K562 (cell line): ENCODE results near the gene GRIN1. TPM values are rescaled to one million over a fixed set of nuclear protein-coding genes. Genes with fewer than 3 reads are reported as not detected.

Experiments
- HDAC6 ChIP-seq: IDR thresholded peaks from 2 replicates; pipeline ENCODE4 v1.6.1; 2012; ENCODE audit warnings: low read depth, mild to moderate bottlenecking, control low read depth, inconsistent platforms, low read length, moderate library complexity
- L3MBTL2 ChIP-seq: fragments of 450-650 bp; IDR thresholded peaks from 2 replicates; pipeline ENCODE4 v1.6.1; 2016; ENCODE audit warnings: mild to moderate bottlenecking, moderate library complexity
- PHTF2 ChIP-seq: fragments of 250-450 bp; sonication (Bioruptor Pico); IDR thresholded peaks from 2 replicates; pipeline ENCODE4 v1.5.0; 2021; ENCODE audit warnings: mild to moderate bottlenecking
- polyA plus RNA-seq, 8 experiments: library from polyadenylated mRNA; depleted of rRNA in 4 of 8; stranded (reverse) in 5 of 8; unstranded in 3 of 8; fragments of >200 nt; fragmentation: Nextera tagmentation in 2 of 8; fragmentation: Illumina TruSeq in 1 of 8; extraction: Ambion mirVana in 2 of 8; extraction: Trizol in 1 of 8; gene quantifications; 2 replicates each; pipeline versions ENCODE4 v1.2.1 to v1.2.3, GENCODE V29; 2011 to 2014; ENCODE audit warnings: inconsistent platforms in 1 of 8, missing spikeins in 1 of 8
- total RNA-seq, 7 experiments: library from RNA; depleted of rRNA in 6 of 7; stranded (reverse); fragments of >200 nt in 6 of 7; fragmentation: Illumina TruSeq in 2 of 7; extraction: Trizol in 2 of 7; gene quantifications; 2 replicates each; pipeline versions ENCODE4 v1.2.1 to v1.2.3, GENCODE V29; 2011 to 2021; ENCODE audit warnings: low replicate concordance in 1 of 7
- TF ChIP-seq, protein P1 (sequence below): fragments of 450-650 bp; IDR thresholded peaks from 2 replicates; pipeline ENCODE4 v1.6.1; 2016; ENCODE audit warnings: mild to moderate bottlenecking, moderate library complexity
- TF ChIP-seq, protein P2 (sequence below), 2 experiments: IDR thresholded peaks; 2 replicates each; pipeline ENCODE4 v1.6.1; 2011; ENCODE audit warnings: borderline replicate concordance in 1 of 2, control low read depth in 1 of 2, low read depth in 1 of 2, low read length in 1 of 2, mild to moderate bottlenecking in 1 of 2, mixed read lengths in 1 of 2, moderate library complexity in 1 of 2; ENCODE audit not compliant: insufficient read depth in 1 of 2, insufficient read length in 1 of 2, poor library complexity in 1 of 2, severe bottlenecking in 1 of 2; ENCODE audit errors: extremely low read depth in 1 of 2
- TF ChIP-seq, protein P3 (sequence below): IDR thresholded peaks from 3 replicates; pipeline ENCODE4 v1.6.1; 2011; ENCODE audit warnings: borderline replicate concordance, mild to moderate bottlenecking; ENCODE audit not compliant: insufficient read length, insufficient read depth
- TF ChIP-seq, protein P4 (sequence below): sonication (generic); formaldehyde crosslinking; IDR thresholded peaks from 2 replicates; pipeline ENCODE4 v1.8.0; 2023; ENCODE audit warnings: mild to moderate bottlenecking, missing genetic modification reagents

The GRIN1 gene
- total and polyA plus RNA-seq, 9 of the 15 experiments (the other 6 are each of a cell fraction or from before 2014, with no cell fraction given): 0.03 to 0.35 (median 0.16) TPM; not detected in 6

DNA sequence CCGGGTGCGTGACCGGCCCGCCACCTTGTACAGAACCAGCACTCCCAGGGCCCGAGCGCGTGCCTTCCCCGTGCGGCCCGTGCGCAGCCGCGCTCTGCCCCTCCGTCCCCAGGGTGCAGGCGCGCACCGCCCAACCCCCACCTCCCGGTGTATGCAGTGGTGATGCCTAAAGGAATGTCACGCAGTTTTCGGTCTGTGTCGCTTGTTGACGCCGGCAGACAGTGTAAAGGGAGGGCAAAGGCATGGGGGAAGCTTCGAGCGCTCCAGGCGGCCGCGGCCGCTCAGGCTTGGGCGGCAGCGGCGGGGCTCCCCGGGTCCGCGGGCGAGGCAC, 29.6 kb downstream of the GRIN1 start (continued):
- TF ChIP-seq, protein P1, sequence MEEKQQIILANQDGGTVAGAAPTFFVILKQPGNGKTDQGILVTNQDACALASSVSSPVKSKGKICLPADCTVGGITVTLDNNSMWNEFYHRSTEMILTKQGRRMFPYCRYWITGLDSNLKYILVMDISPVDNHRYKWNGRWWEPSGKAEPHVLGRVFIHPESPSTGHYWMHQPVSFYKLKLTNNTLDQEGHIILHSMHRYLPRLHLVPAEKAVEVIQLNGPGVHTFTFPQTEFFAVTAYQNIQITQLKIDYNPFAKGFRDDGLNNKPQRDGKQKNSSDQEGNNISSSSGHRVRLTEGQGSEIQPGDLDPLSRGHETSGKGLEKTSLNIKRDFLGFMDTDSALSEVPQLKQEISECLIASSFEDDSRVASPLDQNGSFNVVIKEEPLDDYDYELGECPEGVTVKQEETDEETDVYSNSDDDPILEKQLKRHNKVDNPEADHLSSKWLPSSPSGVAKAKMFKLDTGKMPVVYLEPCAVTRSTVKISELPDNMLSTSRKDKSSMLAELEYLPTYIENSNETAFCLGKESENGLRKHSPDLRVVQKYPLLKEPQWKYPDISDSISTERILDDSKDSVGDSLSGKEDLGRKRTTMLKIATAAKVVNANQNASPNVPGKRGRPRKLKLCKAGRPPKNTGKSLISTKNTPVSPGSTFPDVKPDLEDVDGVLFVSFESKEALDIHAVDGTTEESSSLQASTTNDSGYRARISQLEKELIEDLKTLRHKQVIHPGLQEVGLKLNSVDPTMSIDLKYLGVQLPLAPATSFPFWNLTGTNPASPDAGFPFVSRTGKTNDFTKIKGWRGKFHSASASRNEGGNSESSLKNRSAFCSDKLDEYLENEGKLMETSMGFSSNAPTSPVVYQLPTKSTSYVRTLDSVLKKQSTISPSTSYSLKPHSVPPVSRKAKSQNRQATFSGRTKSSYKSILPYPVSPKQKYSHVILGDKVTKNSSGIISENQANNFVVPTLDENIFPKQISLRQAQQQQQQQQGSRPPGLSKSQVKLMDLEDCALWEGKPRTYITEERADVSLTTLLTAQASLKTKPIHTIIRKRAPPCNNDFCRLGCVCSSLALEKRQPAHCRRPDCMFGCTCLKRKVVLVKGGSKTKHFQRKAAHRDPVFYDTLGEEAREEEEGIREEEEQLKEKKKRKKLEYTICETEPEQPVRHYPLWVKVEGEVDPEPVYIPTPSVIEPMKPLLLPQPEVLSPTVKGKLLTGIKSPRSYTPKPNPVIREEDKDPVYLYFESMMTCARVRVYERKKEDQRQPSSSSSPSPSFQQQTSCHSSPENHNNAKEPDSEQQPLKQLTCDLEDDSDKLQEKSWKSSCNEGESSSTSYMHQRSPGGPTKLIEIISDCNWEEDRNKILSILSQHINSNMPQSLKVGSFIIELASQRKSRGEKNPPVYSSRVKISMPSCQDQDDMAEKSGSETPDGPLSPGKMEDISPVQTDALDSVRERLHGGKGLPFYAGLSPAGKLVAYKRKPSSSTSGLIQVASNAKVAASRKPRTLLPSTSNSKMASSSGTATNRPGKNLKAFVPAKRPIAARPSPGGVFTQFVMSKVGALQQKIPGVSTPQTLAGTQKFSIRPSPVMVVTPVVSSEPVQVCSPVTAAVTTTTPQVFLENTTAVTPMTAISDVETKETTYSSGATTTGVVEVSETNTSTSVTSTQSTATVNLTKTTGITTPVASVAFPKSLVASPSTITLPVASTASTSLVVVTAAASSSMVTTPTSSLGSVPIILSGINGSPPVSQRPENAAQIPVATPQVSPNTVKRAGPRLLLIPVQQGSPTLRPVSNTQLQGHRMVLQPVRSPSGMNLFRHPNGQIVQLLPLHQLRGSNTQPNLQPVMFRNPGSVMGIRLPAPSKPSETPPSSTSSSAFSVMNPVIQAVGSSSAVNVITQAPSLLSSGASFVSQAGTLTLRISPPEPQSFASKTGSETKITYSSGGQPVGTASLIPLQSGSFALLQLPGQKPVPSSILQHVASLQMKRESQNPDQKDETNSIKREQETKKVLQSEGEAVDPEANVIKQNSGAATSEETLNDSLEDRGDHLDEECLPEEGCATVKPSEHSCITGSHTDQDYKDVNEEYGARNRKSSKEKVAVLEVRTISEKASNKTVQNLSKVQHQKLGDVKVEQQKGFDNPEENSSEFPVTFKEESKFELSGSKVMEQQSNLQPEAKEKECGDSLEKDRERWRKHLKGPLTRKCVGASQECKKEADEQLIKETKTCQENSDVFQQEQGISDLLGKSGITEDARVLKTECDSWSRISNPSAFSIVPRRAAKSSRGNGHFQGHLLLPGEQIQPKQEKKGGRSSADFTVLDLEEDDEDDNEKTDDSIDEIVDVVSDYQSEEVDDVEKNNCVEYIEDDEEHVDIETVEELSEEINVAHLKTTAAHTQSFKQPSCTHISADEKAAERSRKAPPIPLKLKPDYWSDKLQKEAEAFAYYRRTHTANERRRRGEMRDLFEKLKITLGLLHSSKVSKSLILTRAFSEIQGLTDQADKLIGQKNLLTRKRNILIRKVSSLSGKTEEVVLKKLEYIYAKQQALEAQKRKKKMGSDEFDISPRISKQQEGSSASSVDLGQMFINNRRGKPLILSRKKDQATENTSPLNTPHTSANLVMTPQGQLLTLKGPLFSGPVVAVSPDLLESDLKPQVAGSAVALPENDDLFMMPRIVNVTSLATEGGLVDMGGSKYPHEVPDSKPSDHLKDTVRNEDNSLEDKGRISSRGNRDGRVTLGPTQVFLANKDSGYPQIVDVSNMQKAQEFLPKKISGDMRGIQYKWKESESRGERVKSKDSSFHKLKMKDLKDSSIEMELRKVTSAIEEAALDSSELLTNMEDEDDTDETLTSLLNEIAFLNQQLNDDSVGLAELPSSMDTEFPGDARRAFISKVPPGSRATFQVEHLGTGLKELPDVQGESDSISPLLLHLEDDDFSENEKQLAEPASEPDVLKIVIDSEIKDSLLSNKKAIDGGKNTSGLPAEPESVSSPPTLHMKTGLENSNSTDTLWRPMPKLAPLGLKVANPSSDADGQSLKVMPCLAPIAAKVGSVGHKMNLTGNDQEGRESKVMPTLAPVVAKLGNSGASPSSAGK: peak; percentile 40; the same call in 1 of the 2 replicates
- TF ChIP-seq, protein P2, sequence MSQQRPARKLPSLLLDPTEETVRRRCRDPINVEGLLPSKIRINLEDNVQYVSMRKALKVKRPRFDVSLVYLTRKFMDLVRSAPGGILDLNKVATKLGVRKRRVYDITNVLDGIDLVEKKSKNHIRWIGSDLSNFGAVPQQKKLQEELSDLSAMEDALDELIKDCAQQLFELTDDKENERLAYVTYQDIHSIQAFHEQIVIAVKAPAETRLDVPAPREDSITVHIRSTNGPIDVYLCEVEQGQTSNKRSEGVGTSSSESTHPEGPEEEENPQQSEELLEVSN (IDR thresholded peaks at IDR 0.05; ENCODE audit: borderline replicate concordance in 1 of 2, extremely low read depth in 1 of 2, insufficient read depth in 1 of 2, insufficient read length in 1 of 2, low read depth in 1 of 2, low read length in 1 of 2, poor library complexity in 1 of 2, severe bottlenecking in 1 of 2): peak in 1 of 2 experiments; percentile 33
- TF ChIP-seq, protein P3, sequence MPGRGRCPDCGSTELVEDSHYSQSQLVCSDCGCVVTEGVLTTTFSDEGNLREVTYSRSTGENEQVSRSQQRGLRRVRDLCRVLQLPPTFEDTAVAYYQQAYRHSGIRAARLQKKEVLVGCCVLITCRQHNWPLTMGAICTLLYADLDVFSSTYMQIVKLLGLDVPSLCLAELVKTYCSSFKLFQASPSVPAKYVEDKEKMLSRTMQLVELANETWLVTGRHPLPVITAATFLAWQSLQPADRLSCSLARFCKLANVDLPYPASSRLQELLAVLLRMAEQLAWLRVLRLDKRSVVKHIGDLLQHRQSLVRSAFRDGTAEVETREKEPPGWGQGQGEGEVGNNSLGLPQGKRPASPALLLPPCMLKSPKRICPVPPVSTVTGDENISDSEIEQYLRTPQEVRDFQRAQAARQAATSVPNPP: no peak
- TF ChIP-seq HDAC6 (0 out of 2 replicates have a peak, but pooled peaks have one; percentile 47), L3MBTL2 (0 out of 2 replicates have a peak, but pooled peaks have one; percentile 18), PHTF2 (CRISPR knock-in tag) (no peak)
- TF ChIP-seq, protein P4, sequence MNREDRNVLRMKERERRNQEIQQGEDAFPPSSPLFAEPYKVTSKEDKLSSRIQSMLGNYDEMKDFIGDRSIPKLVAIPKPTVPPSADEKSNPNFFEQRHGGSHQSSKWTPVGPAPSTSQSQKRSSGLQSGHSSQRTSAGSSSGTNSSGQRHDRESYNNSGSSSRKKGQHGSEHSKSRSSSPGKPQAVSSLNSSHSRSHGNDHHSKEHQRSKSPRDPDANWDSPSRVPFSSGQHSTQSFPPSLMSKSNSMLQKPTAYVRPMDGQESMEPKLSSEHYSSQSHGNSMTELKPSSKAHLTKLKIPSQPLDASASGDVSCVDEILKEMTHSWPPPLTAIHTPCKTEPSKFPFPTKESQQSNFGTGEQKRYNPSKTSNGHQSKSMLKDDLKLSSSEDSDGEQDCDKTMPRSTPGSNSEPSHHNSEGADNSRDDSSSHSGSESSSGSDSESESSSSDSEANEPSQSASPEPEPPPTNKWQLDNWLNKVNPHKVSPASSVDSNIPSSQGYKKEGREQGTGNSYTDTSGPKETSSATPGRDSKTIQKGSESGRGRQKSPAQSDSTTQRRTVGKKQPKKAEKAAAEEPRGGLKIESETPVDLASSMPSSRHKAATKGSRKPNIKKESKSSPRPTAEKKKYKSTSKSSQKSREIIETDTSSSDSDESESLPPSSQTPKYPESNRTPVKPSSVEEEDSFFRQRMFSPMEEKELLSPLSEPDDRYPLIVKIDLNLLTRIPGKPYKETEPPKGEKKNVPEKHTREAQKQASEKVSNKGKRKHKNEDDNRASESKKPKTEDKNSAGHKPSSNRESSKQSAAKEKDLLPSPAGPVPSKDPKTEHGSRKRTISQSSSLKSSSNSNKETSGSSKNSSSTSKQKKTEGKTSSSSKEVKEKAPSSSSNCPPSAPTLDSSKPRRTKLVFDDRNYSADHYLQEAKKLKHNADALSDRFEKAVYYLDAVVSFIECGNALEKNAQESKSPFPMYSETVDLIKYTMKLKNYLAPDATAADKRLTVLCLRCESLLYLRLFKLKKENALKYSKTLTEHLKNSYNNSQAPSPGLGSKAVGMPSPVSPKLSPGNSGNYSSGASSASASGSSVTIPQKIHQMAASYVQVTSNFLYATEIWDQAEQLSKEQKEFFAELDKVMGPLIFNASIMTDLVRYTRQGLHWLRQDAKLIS (CRISPR knock-in tag): no peak
